ENCODE data around the gene SH3PXD2B.
"Not testable (repeated sequence)": the region's sequence is repeated elsewhere in the genome, so short reads cannot be mapped to it uniquely, and the experiment has no call there.

Gene SH3PXD2B

GRCh38 chr5:172334196-172334595, 120.1 kb downstream of the SH3PXD2B start:
- peak; percentile 30 for DNase-seq

GRCh38 chr5:172326901-172327300, 127.4 kb downstream of the SH3PXD2B start:
- DNase-seq: not testable (repeated sequence)

- no peak for DNase-seq
These were observed 128.9 kb downstream of the SH3PXD2B start for GRCh38 chr5:172325452-172325851.

- DNase-seq: no peak
These were observed 132.0 kb downstream of the SH3PXD2B start for GRCh38 chr5:172322028-172322965.

- no peak for DNase-seq
These were observed 132.7 kb downstream of the SH3PXD2B start for GRCh38 chr5:172321593-172321992.

- DNase-seq: no peak
These were observed 134.4 kb downstream of the SH3PXD2B start for GRCh38 chr5:172319708-172320441.

- no peak for DNase-seq
These were observed 138.5 kb downstream of the SH3PXD2B start for GRCh38 chr5:172315587-172316493.

GRCh38 chr5:172313915-172314314, 140.4 kb downstream of the SH3PXD2B start:
- DNase-seq: no peak

GRCh38 chr5:172312286-172312685, 142.0 kb downstream of the SH3PXD2B start:
- DNase-seq: no peak

GRCh38 chr5:172311605-172312004, 142.7 kb downstream of the SH3PXD2B start:
- no peak for DNase-seq

- no peak for DNase-seq
These were observed 143.3 kb downstream of the SH3PXD2B start for GRCh38 chr5:172311026-172311425.

GRCh38 chr5:172305380-172305779, 148.9 kb downstream of the SH3PXD2B start:
- DNase-seq: no peak

- no peak for DNase-seq
These were observed 150.6 kb downstream of the SH3PXD2B start for GRCh38 chr5:172303572-172304335.

GRCh38 chr5:172303162-172303561, 151.2 kb downstream of the SH3PXD2B start:
- DNase-seq: no peak

- no peak for DNase-seq
These were observed 152.1 kb downstream of the SH3PXD2B start for GRCh38 chr5:172302047-172302710.

GRCh38 chr5:172299916-172300439, 154.3 kb downstream of the SH3PXD2B start:
- DNase-seq: no peak

- DNase-seq: no peak
These were observed 159.5 kb downstream of the SH3PXD2B start for GRCh38 chr5:172294831-172295230.

GRCh38 chr5:172293745-172294342, 160.5 kb downstream of the SH3PXD2B start:
- DNase-seq: no peak

- peak; percentile 62 for DNase-seq
These were observed 161.1 kb downstream of the SH3PXD2B start for GRCh38 chr5:172293054-172293744.

GRCh38 chr5:172291837-172292236, 162.5 kb downstream of the SH3PXD2B start:
- not testable (repeated sequence) for DNase-seq
